ENCODE measurements around the gene UNC5CL. TPM values are rescaled to one million over a fixed set of nuclear protein-coding genes. Genes with fewer than 3 reads are reported as not detected.

UNC5CL gene
- total and polyA plus RNA-seq, 2 donors (not counting 1 experiment from before 2014, with no cell fraction given): 4.5 to 4.7 TPM

DNA sequence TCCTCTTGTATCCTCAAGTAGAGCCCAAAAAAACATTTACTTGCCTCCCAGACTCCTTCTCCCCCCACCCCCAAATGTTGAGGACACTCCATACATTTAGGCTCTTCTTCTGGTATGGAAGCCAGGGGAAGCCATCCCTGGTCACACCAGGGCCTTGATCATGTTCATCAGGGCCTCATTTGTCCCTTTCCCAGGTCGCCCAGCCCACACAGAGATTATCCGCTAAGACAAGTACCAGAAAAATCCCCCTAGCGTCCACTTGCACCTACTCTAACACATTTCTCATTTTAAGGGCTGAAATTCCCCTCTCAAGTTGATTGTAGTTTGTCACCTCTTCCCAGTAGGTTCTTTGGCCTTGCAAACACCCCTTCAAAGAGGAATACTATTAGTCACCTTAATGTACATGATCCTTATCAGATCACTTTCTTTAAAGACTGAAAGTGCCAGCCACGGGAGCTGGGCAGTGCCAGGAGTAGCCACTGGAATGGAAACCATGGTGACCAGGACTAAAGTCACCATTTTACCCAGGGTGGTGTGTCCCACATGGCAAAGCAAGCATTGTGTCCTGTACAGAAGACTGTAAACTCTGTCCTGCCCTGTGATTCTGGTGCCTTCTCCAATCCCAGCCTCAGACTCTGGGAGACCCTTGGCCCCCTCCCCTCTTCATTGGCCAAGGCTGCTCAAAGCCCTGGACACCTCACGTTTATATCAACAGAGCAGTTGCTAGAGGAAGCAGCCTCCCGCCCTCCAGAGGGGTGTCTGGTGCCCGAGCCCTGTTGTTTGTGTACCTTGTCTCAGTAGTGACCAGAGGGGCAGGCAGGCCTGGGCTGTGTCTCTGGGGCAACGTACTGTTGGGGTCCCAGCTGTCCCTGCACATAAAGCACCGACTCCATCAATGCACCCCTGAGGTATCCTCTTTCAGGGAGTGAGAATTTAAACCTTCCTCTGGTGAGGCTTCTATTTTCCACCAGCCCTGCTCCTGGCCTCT is 9.0 kb upstream of the UNC5CL start:
- peaks cover 16 to 19% of the 10 kb centered on the region in 2 donors for H3K4me1 ChIP-seq (ENCODE audit: control insufficient read depth in 2 of 2, insufficient read depth in 2 of 2, low read length in 2 of 2)
- POLR2A ChIA-PET: no interaction called here

More for the DNA sequence above, 9.0 kb upstream of the UNC5CL start:
- Mint-ChIP-seq H3K4me3 (no peak overlapping the region), H3K4me1 (peaks cover 19% of the 10 kb centered on the region), H3K9me3 (ENCODE audit: insufficient read depth) (no peaks in the 10 kb centered on the region), H3K27ac (no peak overlapping the region), H3K27me3 (no peaks in the 10 kb centered on the region)
- peaks cover 0 to 2% of the 10 kb centered on the region in 2 experiments for H3K36me3 ChIP-seq (replicated peaks in 1 of 2; ENCODE audit: control extremely low read depth in 1 of 2, control insufficient read depth in 1 of 2, extremely low read depth in 1 of 2, insufficient read depth in 2 of 2, low read length in 1 of 2)
- no peak overlapping the region for H2AFZ ChIP-seq (ENCODE audit: insufficient read depth, low read depth, low read length, poor library complexity, severe bottlenecking)
- no peaks in the 10 kb centered on the region for H3K27me3 ChIP-seq (replicated peaks in 1 of 4; ENCODE audit: control extremely low read depth in 1 of 4, control insufficient read depth in 3 of 4, insufficient read depth in 4 of 4, low read length in 3 of 4)
- DNase-seq (no peak), ATAC-seq (ENCODE audit: low read depth) (no peak)
- H3K79me2 ChIP-seq (ENCODE audit: control insufficient read depth, insufficient read depth, low read length): no peaks in the 10 kb centered on the region
- CTCF ChIA-PET: interaction anchor here (0.7 kb wide), 1 partner anchor 20 kb away, joined by 3 read pairs; no protein-coding TSS in a partner anchor
- H4K20me1 ChIP-seq (ENCODE audit: control insufficient read depth, insufficient read depth, low read length, poor library complexity, severe bottlenecking): no peaks in the 10 kb centered on the region
- H3K9me3 ChIP-seq (ENCODE audit: control extremely low read depth in 1 of 3, control insufficient read depth in 2 of 3, insufficient read depth in 1 of 3, low read length in 2 of 3): no peaks in the 10 kb centered on the region
- no peak overlapping the region for H3K9ac ChIP-seq (ENCODE audit: low read length)
- H3K27ac ChIP-seq (ENCODE audit: low read length in 2 of 2): no peak overlapping the region
- no peak overlapping the region for H3K4me3 ChIP-seq (ENCODE audit: control extremely low read depth in 1 of 5, extremely low read depth in 1 of 5, insufficient read depth in 1 of 5, low read depth in 2 of 5, low read length in 4 of 5)
- no peak overlapping the region for H3K4me2 ChIP-seq (replicated peaks; ENCODE audit: low read depth, low read length, poor library complexity, severe bottlenecking)
- intact Hi-C loops (cut with micrococcal nuclease): no loop called here
- WGBS (ENCODE audit: insufficient coverage): 94% methylated on average over 9 of the region's 9 CpGs
- TF ChIP-seq, protein P1, sequence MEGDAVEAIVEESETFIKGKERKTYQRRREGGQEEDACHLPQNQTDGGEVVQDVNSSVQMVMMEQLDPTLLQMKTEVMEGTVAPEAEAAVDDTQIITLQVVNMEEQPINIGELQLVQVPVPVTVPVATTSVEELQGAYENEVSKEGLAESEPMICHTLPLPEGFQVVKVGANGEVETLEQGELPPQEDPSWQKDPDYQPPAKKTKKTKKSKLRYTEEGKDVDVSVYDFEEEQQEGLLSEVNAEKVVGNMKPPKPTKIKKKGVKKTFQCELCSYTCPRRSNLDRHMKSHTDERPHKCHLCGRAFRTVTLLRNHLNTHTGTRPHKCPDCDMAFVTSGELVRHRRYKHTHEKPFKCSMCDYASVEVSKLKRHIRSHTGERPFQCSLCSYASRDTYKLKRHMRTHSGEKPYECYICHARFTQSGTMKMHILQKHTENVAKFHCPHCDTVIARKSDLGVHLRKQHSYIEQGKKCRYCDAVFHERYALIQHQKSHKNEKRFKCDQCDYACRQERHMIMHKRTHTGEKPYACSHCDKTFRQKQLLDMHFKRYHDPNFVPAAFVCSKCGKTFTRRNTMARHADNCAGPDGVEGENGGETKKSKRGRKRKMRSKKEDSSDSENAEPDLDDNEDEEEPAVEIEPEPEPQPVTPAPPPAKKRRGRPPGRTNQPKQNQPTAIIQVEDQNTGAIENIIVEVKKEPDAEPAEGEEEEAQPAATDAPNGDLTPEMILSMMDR (IDR thresholded peaks at IDR 0.05): no peak
- no peak for TF ChIP-seq EZH2 (IDR thresholded peaks at IDR 0.05; ENCODE audit: borderline replicate concordance, insufficient read depth, low read depth, low read length, poor library complexity, severe bottlenecking)
